OCI-LY7 (cell line): ENCODE measurements around the gene NDEL1. TPM values are rescaled to one million over a fixed set of nuclear protein-coding genes. Genes with fewer than 3 reads are reported as not detected.

ENCODE experiments used
- BruUV-seq: library from RNA; stranded (reverse); fragments of 400-500 nt; replicated peaks from 2 replicates; lab custom pipeline; 2021; lab: Mats Ljungman, UMichigan
- CTCF ChIA-PET: fragments of 300-600 bp; sonication (Branson Sonifier 250); formaldehyde crosslinking; loops from one replicate; lab custom pipeline; 2022; ENCODE audit warnings: antibody characterized with exemption; ENCODE audit not compliant: unreplicated experiment; lab: Charles Lee
- POLR2A ChIA-PET: fragments of 300-600 bp; sonication (Branson Sonifier 250); formaldehyde crosslinking; loops from one replicate; lab custom pipeline; 2022; ENCODE audit warnings: antibody characterized with exemption; lab: Charles Lee
- DNase-seq: peaks from one replicate; pipeline ENCODE4 v3.0.0-alpha.2; 2015; ENCODE audit warnings: low spot score
- H2AFZ ChIP-seq: fragments of 200-600 bp; sonication (generic), shearing (Covaris generic); 2 replicates; pipeline ENCODE4 v1.6.1; 2014; ENCODE audit warnings: mild to moderate bottlenecking, antibody characterized with exemption, low read length, moderate library complexity
- H3K27ac ChIP-seq: fragments of 200-600 bp; sonication (generic); 2 replicates; pipeline ENCODE4 v1.5.1; 2014; ENCODE audit warnings: mixed run types, low read depth, mild to moderate bottlenecking, moderate library complexity, low read length, inconsistent platforms; ENCODE audit not compliant: poor library complexity, severe bottlenecking
- H3K36me3 ChIP-seq: fragments of 200-600 bp; sonication (generic); 2 replicates; pipeline ENCODE4 v1.6.1; 2014; ENCODE audit warnings: mild to moderate bottlenecking, antibody characterized with exemption, low read length, moderate library complexity, mixed read lengths; ENCODE audit not compliant: insufficient read depth
- H3K4me1 ChIP-seq: fragments of 200-600 bp; sonication (generic); 2 replicates; pipeline ENCODE4 v1.5.1; 2014; ENCODE audit warnings: mild to moderate bottlenecking, low read length; ENCODE audit not compliant: insufficient read depth, poor library complexity, severe bottlenecking
- H3K4me2 ChIP-seq: fragments of 200-600 bp; sonication (generic); 2 replicates; pipeline ENCODE4 v1.6.1; 2014; ENCODE audit warnings: mild to moderate bottlenecking, low read length
- H3K4me3 ChIP-seq: fragments of 200-600 bp; sonication (generic); 2 replicates; pipeline ENCODE4 v1.5.1; 2014; ENCODE audit warnings: mild to moderate bottlenecking, low read depth, low read length; ENCODE audit not compliant: poor library complexity, severe bottlenecking
- H3K79me2 ChIP-seq: fragments of 200-600 bp; sonication (generic); 2 replicates; pipeline ENCODE4 v1.6.1; 2016; ENCODE audit warnings: low read depth, mild to moderate bottlenecking, low read length, moderate library complexity, mixed read lengths; ENCODE audit not compliant: insufficient read depth
- H3K9me2 ChIP-seq: fragments of 200-600 bp; sonication (generic); 2 replicates; pipeline ENCODE4 v1.6.1; 2016; ENCODE audit warnings: mild to moderate bottlenecking, low read length, mixed read lengths; ENCODE audit not compliant: insufficient read depth
- H3K9me3 ChIP-seq: fragments of 200-600 bp; sonication (generic); 2 replicates; pipeline ENCODE4 v1.6.1; 2014; ENCODE audit warnings: mild to moderate bottlenecking, mixed run types, low read length, mixed read lengths
- H4K20me1 ChIP-seq: fragments of 200-600 bp; sonication (generic); 2 replicates; pipeline ENCODE4 v1.6.1; 2014; ENCODE audit warnings: mild to moderate bottlenecking, antibody characterized with exemption, low read length, moderate library complexity, mixed read lengths; ENCODE audit not compliant: insufficient read depth
- EZH2phosphoT487 ChIP-seq: fragments of 200-600 bp; sonication (generic); IDR thresholded peaks from 2 replicates; pipeline ENCODE4 v1.6.1; 2018; ENCODE audit warnings: low read depth, borderline replicate concordance, mild to moderate bottlenecking, mixed run types, antibody characterized with exemption, low read length, moderate library complexity, mixed read lengths
- intact Hi-C: fragments of 100-400 bp; cut with micrococcal nuclease; formaldehyde crosslinking; loops from one replicate; pipeline ENCODE4 v1.10.0; 2022; ENCODE audit not compliant: unreplicated experiment
- total RNA-seq, 2 experiments: library from RNA; depleted of rRNA in 1 of 2; stranded (reverse); fragments of >200 nt in 1 of 2; shearing (Covaris generic) in 1 of 2; gene quantifications; 2 replicates each; pipeline ENCODE4 v1.2.3, GENCODE V29; 2014 to 2022
- TF ChIP-seq, protein P1 (sequence below): fragments of 200-600 bp; sonication (generic); conservative IDR thresholded peaks from 2 replicates; pipeline ENCODE4 v1.5.1; 2014; ENCODE audit warnings: mild to moderate bottlenecking, antibody characterized with exemption, low read length, moderate library complexity, mixed read lengths

Gene NDEL1
- total RNA-seq, 2 experiments from 2014 or later = 37.9 to 65.7 TPM

- TF ChIP-seq, protein P1, sequence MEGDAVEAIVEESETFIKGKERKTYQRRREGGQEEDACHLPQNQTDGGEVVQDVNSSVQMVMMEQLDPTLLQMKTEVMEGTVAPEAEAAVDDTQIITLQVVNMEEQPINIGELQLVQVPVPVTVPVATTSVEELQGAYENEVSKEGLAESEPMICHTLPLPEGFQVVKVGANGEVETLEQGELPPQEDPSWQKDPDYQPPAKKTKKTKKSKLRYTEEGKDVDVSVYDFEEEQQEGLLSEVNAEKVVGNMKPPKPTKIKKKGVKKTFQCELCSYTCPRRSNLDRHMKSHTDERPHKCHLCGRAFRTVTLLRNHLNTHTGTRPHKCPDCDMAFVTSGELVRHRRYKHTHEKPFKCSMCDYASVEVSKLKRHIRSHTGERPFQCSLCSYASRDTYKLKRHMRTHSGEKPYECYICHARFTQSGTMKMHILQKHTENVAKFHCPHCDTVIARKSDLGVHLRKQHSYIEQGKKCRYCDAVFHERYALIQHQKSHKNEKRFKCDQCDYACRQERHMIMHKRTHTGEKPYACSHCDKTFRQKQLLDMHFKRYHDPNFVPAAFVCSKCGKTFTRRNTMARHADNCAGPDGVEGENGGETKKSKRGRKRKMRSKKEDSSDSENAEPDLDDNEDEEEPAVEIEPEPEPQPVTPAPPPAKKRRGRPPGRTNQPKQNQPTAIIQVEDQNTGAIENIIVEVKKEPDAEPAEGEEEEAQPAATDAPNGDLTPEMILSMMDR = no peak
- no peak for TF ChIP-seq EZH2phosphoT487
- Histone ChIP-seq H3K27ac (no peak overlapping the region), H3K9me3 (no peaks in the 10 kb centered on the region), H3K4me1 (no peaks in the 10 kb centered on the region), H2AFZ (no peak overlapping the region), H3K36me3 (peaks cover 95% of the 10 kb centered on the region), H3K4me3 (no peak overlapping the region), H4K20me1 (no peaks in the 10 kb centered on the region), H3K79me2 (no peaks in the 10 kb centered on the region), H3K4me2 (no peak overlapping the region), H3K9me2 (no peaks in the 10 kb centered on the region)
- no TSS peak for BruUV-seq
- DNase-seq = no peak
- intact Hi-C loops = no loop called here
- CTCF ChIA-PET = no interaction called here
- POLR2A ChIA-PET = no interaction called here
Measured at GRCh38 chr17:8477171-8477570, 41.5 kb downstream of the NDEL1 start.

DNA sequence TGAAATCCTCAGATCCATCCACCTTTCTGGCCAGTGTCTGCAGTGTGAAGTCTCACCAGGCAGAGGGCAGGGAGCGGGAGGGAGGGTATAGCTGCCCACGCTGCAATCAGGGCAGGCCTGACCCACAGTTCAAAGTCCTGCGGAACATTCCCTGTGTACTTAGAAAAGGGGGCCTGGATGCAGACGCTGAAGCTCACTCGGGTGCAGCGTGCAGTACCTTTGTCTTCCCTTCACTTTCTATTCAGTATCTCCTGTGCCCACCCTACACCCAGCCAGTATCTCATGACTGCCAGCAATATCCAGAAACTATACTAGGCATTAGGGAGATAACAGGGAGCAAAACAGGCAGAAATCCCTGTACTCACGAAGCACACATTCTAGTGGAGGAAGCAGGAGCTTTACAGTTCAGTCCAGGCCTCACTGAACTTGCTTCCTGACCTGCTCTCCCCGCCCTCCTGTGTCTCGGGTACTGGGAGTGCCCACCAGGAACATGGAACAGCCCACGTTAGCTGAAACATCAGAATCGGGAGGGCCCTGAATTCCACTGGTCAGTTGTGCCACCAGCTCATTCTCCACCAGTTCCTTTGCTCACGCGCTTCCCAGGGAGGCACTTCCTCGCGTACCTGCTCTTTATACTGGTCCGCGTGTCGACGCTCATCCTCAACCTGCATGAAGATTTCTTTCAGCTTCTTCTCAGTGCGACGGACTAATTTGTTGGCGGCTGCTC, 42.2 kb downstream of the NDEL1 start:
- peaks cover 96% of the 10 kb centered on the region for H3K36me3 ChIP-seq
- CTCF ChIA-PET = no interaction called here

More for the DNA sequence above, 42.2 kb downstream of the NDEL1 start:
- DNase-seq = no peak
- no peaks in the 10 kb centered on the region for H3K4me1 ChIP-seq
- H3K9me2 ChIP-seq = no peaks in the 10 kb centered on the region
- H2AFZ ChIP-seq = no peak overlapping the region
- intact Hi-C loops = no loop called here
- no TSS peak for BruUV-seq
- H3K79me2 ChIP-seq = no peaks in the 10 kb centered on the region
- no peaks in the 10 kb centered on the region for H4K20me1 ChIP-seq
- POLR2A ChIA-PET = no interaction called here
- TF ChIP-seq EZH2phosphoT487 = no peak
- TF ChIP-seq, protein P1 = no peak
- H3K4me3 ChIP-seq = no peak overlapping the region
- no peak overlapping the region for H3K27ac ChIP-seq
- no peak overlapping the region for H3K4me2 ChIP-seq
- H3K9me3 ChIP-seq = no peaks in the 10 kb centered on the region
